Measurements from ENCODE around the gene JMJD8. TPM values are rescaled to one million over a fixed set of nuclear protein-coding genes. Genes with fewer than 3 reads are reported as not detected.
A peak's percentile ranks its signal among the peaks of the same experiment; 100 is the strongest.

JMJD8 gene
- total and polyA plus RNA-seq, 7 donors: 18.7 to 93.4 (median 52.8) TPM

DNA sequence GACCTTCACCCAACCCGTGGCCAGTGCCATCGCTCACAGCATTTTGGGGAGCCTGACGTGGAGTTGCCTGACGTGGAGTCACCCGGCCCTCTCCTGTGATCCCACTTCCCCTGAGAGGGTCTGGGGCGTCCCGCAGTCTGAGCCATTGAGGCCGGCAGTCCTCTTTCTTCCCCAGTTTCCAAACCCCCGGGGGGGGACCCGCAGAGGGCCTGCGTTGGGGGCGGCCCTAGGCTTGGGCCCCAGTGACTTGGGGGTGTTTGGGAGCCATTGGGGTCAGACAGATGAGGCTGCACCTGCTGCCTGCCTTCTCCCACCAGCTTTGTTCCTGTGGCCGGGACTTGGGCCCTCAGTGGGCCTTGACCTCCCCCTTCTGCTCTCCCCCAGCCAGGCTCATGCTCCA is 14.5 kb downstream of the JMJD8 start:
- H3K9me3 ChIP-seq: no peaks in the 10 kb centered on the region
- no peak for DNase-seq
- TF ChIP-seq EP300 (IDR thresholded peaks at IDR 0.05) (no peak), POLR2A (IDR thresholded peaks at IDR 0.05) (no peak), POLR2AphosphoS5 (IDR thresholded peaks at IDR 0.05) (no peak)
- TF ChIP-seq, protein P1, sequence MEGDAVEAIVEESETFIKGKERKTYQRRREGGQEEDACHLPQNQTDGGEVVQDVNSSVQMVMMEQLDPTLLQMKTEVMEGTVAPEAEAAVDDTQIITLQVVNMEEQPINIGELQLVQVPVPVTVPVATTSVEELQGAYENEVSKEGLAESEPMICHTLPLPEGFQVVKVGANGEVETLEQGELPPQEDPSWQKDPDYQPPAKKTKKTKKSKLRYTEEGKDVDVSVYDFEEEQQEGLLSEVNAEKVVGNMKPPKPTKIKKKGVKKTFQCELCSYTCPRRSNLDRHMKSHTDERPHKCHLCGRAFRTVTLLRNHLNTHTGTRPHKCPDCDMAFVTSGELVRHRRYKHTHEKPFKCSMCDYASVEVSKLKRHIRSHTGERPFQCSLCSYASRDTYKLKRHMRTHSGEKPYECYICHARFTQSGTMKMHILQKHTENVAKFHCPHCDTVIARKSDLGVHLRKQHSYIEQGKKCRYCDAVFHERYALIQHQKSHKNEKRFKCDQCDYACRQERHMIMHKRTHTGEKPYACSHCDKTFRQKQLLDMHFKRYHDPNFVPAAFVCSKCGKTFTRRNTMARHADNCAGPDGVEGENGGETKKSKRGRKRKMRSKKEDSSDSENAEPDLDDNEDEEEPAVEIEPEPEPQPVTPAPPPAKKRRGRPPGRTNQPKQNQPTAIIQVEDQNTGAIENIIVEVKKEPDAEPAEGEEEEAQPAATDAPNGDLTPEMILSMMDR (IDR thresholded peaks at IDR 0.05): no peak
- H3K27me3 ChIP-seq: no peaks in the 10 kb centered on the region
- H3K4me1 ChIP-seq: peaks cover 0 to 29% (median 23%) of the 10 kb centered on the region in 4 donors
- no peak overlapping the region for H3K4me3 ChIP-seq
- no peak overlapping the region for H3K27ac ChIP-seq
- WGBS, 2 donors: 95 to 96% methylated on average over 13 of the region's 13 CpGs
- intact Hi-C loops (cut with DNase I): loop anchor here (10.0 kb wide), 1 partner anchor 285 kb away; the partner anchor contains the start of gene PGAP6
- H3K36me3 ChIP-seq: peaks cover 33 to 48% (median 39%) of the 10 kb centered on the region in 4 donors

DNA sequence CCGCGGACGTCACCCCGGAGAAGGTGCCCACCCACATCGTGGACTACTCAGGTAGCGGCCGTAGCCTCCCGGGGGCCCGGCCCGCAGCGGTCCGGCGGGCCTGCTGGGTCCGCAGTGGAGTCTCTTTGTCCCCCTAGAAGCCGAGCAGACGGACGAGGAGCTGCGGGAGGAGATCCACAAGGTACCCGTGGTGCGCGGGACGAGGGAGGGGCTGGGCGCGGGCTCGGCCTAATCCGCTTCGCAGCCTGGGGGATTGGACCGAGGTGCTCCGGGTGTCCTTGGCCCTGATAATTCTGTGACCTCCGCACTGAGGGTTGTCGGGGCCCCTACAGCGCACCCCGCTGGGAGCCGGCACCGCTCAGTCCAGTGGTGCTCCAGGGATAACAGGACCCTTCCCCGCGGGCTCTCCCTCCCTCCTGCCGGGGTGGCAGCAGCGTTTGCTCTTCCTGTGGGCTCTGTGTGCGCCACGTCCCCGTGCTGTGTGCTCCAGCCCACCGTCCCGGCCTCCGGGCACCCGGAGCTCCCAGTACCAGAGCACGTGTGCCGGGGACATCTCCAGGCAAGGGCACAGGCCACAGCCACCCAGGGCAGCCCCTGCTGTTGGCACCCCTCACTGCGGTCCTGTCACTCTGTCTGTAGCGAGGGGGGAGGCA is 15.5 kb downstream of the JMJD8 start:
- peaks cover 33 to 43% (median 39%) of the 10 kb centered on the region in 4 donors for H3K36me3 ChIP-seq
- no peaks in the 10 kb centered on the region for H3K27me3 ChIP-seq
- H3K27ac ChIP-seq: peak overlapping the region; percentile 82 to 94 (median 86)
- peak overlapping the region; percentile 62 to 99 (median 86) for H3K4me3 ChIP-seq
- TF ChIP-seq EP300 (IDR thresholded peaks at IDR 0.05): no peak
- no peak for TF ChIP-seq POLR2AphosphoS5 (IDR thresholded peaks at IDR 0.05)
- TF ChIP-seq, protein P1 (IDR thresholded peaks at IDR 0.05): no peak
- no peak for TF ChIP-seq POLR2A (IDR thresholded peaks at IDR 0.05)
- 5 to 10% methylated on average over 50 of the region's 50 CpGs for WGBS, 2 donors
- peaks cover 0 to 28% (median 22%) of the 10 kb centered on the region in 4 donors for H3K4me1 ChIP-seq
- no peaks in the 10 kb centered on the region for H3K9me3 ChIP-seq
- DNase-seq: no peak
- intact Hi-C loops (cut with DNase I): loop anchor here (10.0 kb wide), 1 partner anchor 284 kb away; the partner anchor contains the start of gene PGAP6

DNA sequence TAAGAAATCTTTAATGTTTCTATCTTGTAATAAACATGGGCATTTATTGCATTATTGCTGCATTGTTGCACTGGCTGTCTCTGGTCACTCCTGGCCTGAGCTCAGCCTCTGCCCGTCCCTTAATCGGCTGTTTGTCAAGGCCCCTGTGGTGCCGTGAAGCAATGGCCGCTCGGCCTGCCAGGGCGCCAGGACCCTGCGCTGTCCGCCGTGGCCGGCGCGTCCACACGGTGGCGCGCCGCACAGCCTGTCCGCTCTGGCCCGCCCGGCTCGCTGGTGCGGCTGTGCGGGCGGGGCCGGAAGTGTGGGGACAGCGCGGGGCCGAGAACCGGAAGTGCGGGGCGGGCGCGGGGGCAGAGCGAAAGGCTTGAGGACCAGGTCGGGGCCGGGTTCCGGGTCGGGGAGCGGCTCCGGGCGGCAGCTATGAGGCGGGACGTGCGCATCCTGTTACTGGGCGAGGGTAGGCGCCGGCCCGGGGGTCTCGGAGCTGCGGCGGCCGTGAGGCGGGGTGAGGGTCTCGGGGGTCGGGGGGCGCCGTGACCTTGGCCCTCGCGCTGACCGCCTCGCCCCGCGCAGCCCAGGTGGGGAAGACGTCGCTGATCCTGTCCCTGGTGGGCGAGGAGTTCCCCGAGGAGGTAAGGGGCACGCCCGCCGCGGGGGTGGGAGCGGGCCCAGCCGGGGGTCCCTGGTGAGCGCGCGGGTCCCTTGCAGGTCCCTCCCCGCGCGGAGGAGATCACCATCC is 16.2 kb downstream of the JMJD8 start, which contains the start of gene RHOT2:
Gene RHOT2 (plus strand): TSS at position 353 of the 739 bp plus-strand sequence. CDS start 68 bp downstream, at position 421.
- no peak for TF ChIP-seq EP300 (IDR thresholded peaks at IDR 0.05)
- peak in 1 of 2 donors; percentile 48 for TF ChIP-seq POLR2A (IDR thresholded peaks at IDR 0.05)
- TF ChIP-seq, protein P1 (IDR thresholded peaks at IDR 0.05): peak; percentile 13 to 88 (median 38)
- TF ChIP-seq POLR2AphosphoS5 (IDR thresholded peaks at IDR 0.05): peak; percentile 72 to 92 (median 81)
- H3K27me3 ChIP-seq: no peaks in the 10 kb centered on the region
- WGBS, 2 donors: 1% methylated on average over 78 of the region's 78 CpGs
- peak; percentile 96 for DNase-seq
- peak within 1 kb of the TSS; percentile 82 to 94 (median 86) for H3K27ac ChIP-seq
- H3K9me3 ChIP-seq: no peaks in the 10 kb centered on the region
- intact Hi-C loops (cut with DNase I): loop anchor here (10.0 kb wide), 1 partner anchor 283 kb away; the partner anchor contains the start of gene PGAP6
- peaks cover 31 to 36% (median 34%) of the 10 kb centered on the region in 4 donors for H3K36me3 ChIP-seq
- peak within 1 kb of the TSS; percentile 62 to 99 (median 86) for H3K4me3 ChIP-seq
- H3K4me1 ChIP-seq: peaks cover 0 to 28% (median 22%) of the 10 kb centered on the region in 4 donors

DNA sequence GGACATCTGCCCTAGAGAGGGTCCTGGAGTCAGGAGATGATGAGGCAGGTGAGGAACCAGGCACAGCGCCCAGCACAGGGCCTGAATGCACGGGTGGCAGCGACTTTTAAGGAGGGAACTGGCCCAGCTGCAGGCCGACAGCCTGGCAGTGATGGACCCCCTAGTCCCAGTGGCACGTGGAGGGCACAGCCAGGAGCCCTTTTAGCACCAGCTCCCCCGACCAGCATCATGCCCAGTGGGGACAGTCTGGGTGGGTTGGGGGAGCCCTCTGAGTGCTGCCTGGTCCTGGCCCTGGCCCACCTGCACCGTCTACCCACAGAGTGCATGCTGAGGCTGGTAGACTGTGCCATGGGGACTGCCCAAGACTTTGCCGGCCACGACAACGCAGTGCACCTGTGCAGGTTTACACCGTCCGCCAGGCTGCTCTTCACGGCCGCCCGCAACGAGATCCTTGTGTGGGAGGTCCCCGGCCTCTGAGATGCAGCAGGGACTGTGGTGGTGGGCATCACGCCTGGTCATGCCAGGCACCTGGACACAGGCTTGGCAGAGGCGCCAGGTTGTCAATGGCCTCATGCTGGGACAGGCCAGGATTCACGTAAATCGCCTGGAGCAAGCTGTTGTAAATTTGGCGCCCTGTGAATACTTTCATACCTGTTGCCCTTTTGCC is 16.9 kb downstream of the JMJD8 start:
- Histone ChIP-seq H3K9me3 (no peaks in the 10 kb centered on the region), H3K4me3 (peak overlapping the region in 2 of 4 donors; percentile 62 to 99), H3K27ac (peak overlapping the region; percentile 82 to 94 (median 86)), H3K4me1 (peaks cover 0 to 28% (median 22%) of the 10 kb centered on the region in 4 donors), H3K36me3 (peaks cover 24 to 29% (median 27%) of the 10 kb centered on the region in 4 donors), H3K27me3 (no peaks in the 10 kb centered on the region)
- 79 to 87% methylated on average over 22 of the region's 22 CpGs for WGBS, 2 donors
- TF ChIP-seq EP300 (IDR thresholded peaks at IDR 0.05): no peak
- TF ChIP-seq POLR2A (IDR thresholded peaks at IDR 0.05): no peak
- TF ChIP-seq, protein P1 (IDR thresholded peaks at IDR 0.05): no peak
- DNase-seq: no peak
- intact Hi-C loops (cut with DNase I): loop anchor here (10.0 kb wide), 1 partner anchor 282 kb away; the partner anchor contains the start of gene PGAP6
